ENCODE results near the gene ACSS1.
A peak's percentile ranks its signal among the peaks of the same experiment; 100 is the strongest.

Gene ACSS1

DNA sequence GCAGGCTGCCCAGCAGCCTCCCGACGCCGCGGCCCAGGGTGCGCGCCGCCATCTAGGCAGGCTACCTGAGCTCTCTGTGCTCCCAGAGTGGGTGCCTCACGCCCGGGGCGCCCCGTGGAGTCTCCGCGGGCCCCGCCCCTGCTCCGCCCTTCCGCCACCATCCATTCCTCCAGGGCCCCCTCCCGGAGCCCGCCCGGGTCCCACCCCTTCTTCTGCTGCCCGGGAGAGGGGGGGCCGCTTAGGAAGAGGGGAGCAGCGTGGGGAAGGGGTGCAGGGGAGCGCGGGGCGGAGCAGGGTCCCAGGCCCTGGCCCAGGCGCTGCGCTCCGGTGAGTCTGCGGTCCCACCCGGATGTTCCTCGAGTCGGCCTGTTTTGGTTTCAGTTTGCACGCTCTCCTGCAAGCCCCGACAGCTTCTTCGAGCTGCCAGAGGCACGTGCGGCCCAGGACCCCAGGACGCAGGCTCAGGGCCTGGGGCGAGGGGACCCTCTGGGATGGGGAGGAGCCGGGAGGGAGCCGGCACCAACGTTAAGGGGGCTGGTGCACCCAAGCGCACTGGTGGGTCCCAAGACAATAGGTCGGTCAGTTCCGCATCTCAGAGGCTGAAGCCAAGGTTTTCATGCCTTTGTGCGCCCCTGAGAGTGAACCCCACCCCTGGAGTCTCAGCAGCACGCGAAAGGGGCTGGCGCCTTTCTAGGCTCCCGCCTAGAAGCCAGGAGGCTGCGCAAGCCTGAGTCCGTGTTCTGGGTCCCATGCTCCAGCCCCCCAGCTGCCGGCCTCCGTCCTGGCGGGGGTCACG is at the start of gene ACSS1:
TSS of gene ACSS1 (minus strand) at position 89 of the 796 bp plus-strand sequence. CDS start at position 52, 37 bp downstream.
- peak; percentile 72 for DNase-seq (ENCODE audit: low spot score)

DNA sequence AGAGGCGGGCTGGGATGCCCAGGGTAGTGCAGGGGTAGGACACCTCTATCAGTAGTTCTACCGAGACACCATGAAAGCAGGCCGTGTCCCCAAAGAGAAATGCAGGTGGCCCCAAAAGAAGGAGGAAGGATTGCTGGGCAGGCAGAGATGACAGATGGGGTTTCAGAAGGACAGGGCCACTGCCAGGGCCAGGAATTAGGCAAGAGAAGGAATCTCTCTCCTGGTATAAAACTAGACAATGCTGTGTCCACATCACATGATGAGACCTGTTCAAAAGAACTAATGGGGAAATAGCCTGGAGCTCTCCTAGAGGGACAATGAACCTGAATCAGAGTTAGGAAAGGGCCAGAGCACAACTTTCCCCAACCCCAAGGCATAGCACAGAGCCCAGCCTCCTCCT is 45.6 kb upstream of the ACSS1 start:
- no peak for DNase-seq (ENCODE audit: low spot score)

DNA sequence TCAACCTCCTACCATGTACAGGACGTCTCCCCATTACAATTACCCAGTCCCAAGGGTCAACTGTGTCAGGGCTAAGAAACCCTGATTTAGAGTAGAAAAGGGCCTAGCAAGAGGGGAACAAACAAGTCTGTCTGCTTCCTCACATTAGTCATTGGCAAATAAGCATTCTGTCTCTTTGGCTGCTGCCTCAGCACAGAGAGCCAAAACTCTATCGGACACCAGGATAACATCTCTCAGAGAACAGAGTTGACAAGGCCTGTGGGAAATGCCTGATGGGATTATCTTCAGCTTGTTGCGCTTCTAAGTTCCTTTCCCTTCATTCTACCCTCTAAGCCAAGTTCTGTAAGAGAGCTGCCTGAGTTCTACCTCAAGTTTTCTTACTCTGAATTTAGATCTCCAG is 43.0 kb upstream of the ACSS1 start:
- DNase-seq (ENCODE audit: low spot score) = no peak

DNA sequence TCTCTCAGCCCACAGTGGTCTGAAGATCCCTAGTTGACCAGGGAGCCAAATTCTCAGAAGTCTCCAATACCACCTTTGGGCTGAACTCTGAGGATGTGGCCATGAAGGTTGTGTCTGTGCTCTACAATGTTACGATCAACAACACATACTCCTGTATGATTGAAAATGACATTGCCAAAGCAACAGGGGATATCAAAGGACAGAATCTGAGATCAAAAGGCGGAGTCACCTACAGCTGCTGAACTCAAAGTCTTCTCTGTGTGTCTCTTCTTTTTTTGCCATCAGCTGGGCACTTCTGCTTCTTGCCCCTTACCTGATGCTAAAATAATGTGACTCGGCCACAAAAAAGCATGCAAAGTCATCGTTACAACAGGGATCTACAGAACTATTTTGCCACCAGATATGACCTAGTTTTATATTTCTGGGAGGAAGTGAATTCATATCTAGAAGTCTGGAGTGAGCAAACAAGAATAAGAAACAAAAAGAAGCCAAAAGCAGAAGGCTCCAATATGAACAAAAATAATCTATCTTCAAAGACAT is 41.7 kb upstream of the ACSS1 start:
- DNase-seq (ENCODE audit: low spot score) = no peak

DNA sequence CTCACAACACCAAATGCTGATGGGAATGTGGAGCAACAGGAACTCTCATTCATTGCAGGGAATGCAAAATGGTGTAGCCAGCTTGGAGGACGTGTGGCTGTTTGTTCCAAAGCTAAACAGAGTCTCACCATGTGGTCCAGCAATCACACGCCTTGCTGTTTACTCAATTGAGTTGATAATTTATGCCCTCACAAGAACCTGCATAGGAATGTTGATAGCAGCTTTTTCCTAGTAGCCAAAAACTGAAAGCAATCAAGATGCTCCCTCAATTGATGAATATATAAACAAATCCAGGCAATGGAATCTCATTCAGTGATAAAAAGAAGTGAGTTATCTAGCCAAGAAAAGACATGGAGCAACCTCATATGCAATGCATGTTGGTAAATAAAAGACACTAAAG is 39.6 kb upstream of the ACSS1 start:
- no peak for DNase-seq (ENCODE audit: low spot score)

DNA sequence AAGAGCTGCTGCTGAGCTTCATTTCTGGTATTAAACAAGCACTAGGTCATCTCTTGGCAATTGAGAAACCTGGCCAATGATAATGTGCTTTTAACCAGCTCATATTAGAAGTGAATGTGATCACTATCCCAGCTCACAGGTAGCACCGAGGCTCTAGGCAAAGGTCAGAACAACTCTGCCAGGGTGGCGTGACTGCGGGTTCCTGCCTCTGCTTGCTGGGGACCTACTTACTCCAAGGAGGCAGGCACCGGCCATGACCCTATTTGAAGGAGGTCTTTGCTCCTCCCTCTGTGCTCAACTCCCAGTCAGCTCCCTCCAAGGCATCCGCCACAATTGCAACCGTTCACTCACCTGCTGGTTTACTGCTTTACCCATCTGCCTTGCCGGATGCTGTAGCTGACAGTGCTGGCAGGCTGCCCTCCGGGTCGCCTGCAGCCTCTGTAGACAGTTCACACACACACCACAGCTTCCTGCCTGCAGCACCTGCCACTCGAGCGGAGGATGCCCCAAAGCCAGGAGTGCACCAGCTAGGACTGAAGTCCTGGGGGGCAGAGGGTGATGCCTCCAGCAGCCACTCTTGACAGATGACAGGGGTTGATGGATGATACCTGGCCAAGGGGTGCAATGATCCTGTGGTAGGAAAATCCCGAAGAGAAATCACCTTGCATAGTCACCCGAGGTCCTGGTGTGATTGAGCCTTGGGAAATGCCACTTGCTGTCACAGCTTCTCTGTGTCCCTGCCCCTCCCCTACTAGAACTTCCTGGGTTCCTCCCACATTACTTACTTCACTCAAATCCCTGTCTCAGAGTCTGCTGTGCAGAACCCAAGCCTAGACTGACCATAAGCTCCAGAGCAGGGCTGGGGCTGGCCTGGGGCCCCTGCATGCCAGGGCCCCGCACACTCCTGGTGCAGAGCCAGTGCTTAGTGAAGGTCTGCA is 32.8 kb upstream of the ACSS1 start:
- no peak for DNase-seq (ENCODE audit: low spot score)

DNA sequence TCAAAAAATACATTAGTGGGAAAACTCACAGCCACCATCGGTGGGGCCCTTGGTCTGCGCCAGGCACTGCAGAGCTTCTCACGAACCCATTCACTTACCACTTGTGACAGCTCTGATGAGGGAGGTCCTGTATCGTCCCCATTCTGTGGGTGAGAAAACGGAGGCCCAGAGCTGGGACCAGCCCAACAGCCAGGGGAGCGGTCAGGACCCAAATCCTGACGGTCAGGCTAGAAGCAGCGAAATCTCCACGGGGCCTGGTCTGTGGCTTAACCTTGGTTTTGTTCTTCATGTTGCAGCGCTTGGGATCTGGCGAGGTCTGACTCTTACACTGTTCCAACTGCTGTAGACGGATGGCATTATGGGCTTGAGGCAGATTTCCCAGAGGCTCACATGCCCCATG is 31.7 kb upstream of the ACSS1 start:
- no peak for DNase-seq (ENCODE audit: low spot score)

DNA sequence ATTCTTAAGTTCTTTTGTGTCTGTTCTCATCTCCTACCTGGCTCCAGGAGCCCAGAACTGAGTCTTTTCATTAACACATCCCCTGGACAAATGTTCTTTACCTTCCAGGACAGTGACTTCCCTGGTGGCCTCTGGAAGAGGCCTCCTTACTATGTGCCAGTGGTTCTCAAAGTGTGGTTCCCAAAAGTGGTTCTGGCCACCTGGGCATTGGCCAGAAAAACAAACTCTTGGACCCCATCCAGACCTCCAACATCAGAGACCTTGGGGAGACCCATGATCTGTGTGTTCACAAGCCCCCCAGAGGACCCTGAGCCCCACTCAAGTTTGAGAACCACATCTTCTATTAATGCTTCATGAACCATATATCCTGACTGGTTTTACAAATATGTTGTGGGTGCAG is 31.2 kb upstream of the ACSS1 start:
- no peak for DNase-seq (ENCODE audit: low spot score)

DNA sequence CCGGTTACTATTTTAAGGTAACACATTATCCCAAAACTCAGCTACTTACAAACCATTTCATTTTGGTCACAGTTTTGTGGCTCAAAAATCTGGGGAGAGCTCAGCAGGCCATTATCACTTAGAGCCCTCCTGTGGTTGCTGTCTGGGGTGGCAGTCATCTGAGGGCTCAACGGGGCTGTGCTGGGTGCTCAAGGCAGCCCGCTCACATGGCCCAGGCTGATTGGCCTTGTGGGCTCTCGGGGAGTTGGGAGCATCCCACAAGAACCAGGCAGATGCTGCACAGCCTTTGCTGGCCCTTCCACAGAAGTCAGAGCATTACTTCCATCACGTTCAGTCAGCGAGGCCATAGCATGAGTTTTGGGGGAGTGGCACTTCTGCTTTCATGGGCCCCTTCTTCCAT is 30.3 kb upstream of the ACSS1 start:
- DNase-seq (ENCODE audit: low spot score) = no peak

DNA sequence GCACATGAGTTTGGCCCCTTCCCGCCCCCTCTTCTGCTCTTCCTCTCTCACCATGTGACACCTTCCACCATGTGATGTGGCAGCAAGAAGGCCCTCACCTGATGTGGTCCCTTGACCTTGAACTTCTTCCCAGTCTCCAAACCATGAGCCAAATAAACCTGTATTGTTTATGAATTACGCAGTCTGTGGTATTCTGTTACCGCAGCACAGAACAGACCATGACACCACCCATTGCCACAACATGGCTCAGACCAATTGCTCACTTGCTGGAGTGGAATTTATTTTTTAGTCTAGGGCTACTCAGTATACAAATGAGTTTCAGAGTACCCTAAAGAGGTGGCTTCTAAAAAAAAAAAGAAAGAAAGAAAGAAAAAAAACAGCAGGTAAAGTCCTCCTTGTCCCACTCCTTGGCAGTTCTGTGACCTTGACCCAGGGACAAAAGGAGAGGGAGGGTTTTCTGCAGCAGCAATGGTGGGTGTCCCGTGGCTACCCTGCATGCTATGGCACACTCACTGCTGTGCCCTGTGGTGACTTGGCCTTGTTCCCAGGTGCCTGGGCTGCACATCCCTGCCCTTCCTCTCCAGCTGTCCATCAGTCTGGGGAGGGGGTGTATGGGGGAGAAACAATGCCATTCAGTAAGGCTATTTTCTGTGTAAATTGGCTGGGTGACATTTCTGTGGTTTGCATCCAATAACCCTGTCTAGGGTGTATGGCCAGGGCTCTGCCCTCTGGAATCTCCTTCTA is 29.4 kb upstream of the ACSS1 start:
- no peak for DNase-seq (ENCODE audit: low spot score)

DNA sequence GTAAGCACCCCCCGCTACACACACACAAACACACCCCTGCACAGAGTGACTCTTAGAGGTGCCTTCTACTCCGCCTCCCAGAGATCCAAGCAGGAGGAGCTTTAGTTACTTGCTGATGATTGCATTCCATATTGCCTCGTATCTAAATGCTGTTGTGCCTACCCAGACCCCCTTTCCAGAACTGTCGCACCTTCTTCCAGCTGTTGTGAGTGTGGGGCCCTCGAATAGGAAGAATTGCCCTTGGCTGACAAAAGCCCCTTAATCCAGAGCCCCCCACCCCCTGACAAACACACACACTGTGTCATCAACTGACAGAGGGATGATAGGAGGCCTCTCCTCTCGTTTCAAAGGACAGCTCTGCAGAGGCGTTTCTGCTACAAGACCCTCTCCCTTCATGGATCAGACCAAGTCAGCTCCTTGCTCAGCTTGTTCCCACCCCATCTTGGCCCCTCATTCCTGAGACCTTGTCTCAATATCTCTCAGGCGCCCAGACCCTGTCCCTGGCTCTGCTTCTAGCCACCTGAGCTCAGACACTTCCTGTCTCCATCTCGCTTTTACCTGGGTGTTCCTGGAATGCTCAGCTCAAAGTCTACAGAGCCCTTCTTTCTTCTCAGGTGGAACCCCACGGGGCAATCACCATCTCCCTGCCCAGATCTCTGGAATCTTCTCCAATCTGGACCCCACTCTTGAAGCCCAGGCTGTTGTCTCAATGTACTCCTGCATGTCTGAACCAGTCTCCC is 28.0 kb upstream of the ACSS1 start:
- DNase-seq (ENCODE audit: low spot score) = no peak

DNA sequence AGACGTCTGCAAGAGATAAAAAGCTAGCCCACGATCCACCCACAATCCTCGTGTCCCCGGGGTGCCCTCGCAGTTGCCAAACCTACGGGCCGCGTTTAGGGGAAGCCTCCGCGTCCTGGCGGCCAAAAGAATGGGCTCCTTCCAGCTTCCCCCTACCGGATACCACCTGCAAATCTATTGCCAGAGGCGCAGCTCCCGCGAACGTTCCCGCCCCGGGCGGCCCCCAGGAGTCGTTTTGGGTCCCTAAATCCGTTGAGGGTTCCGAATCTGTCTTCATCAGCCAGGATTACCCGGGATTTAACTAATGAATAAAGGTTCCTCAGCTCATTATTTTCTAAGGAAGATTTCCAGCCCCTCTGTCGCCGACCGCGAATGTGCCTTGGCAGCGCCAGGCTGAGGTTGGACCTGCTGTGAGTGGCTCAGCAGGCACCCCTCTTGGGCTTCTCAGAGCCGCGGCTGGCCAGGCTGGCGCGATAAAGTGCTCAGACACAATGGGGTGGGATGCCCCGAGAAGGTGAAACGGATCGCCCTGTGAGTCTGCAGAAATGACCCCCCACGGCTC is 26.8 kb upstream of the ACSS1 start:
- no peak for DNase-seq (ENCODE audit: low spot score)

DNA sequence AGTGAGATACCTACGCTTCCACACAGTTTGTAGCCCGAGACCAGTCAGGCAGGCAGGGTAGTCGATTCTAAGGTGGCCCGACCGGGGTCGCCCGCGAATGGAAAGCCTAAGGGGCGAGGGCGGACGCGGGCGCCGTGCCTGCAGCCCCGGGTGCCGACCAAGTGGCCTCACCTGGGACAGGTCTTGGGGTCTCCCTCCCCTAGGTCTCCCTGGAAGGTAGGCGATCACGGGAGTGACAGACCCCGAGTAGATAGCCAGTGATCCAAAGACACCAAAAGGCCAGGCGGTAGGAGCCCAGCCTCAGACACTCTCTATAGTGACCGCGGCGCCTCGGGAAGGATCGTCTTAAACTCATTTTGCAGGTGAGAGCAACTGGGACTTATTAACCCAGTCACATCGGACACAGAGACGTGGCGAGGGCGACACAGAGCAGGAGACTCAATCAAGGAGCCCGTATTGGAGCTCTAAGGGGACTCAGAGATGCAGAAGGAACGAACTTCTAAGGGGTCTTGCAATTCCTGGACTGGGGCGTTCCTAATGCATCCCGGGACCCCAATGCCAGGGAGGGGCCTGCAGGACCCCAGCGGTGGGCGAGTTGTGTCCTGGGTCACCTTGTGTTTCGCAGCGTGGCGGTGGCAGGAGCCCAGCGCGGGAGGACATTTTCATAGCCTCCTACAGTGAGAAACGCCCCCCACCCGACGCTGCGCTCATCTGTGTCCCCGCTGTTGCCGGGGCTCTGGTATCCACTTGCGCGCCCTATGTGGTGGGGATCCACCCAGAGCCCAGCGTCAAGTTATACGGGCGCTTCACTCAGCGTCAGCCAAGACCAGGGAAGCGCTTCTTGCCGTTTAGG is 26.1 kb upstream of the ACSS1 start:
- no peak for DNase-seq (ENCODE audit: low spot score)

DNA sequence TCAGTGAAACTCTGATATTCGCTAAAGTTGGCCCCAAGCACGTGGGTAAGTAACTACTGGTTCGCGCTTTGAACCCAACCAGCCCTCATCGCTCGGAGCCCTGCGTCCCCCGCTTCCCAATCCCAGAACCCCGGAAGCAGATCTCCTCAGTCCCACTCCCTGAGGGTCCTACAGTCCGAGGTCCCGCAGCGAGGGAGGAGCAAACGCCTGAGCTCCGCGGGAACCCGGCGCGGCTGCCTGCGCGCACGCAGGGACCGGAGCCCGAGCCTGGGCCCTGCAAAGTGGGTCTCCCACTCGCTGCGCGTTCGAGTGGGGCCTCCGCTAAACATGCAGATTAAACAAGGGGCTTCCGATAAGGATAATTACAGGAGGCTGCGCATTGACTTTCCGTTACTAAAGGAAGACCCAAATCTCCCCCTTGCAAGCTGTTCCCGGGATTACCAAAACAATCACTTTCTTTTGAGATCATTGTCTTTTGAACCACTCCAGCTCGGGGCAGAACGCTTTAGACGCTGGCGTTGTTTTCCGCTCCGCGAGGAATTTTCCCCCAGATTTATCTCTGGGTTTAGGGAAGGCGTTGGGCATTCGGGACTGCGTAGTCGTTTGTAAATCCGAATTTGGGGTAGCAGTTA is 25.3 kb upstream of the ACSS1 start:
- DNase-seq (ENCODE audit: low spot score) = no peak

DNA sequence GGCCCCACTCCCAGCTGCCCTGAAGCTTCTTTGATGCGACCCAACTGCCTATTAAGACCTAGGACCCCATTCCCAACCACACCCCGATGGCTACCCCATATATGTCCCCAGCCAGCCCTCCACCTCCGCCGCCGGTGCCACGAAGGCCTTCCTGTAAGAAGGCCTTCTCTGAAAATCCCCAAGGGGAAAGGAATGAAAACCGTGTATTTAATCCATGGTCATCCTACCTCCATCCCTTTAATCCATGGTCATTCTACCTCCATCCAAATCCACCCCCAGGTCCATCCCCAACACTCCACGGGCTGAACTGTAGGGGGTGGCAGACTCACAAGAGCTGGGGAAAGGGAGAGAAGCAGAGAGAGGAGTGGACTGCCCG is 24.5 kb upstream of the ACSS1 start:
- DNase-seq (ENCODE audit: low spot score) = no peak

DNA sequence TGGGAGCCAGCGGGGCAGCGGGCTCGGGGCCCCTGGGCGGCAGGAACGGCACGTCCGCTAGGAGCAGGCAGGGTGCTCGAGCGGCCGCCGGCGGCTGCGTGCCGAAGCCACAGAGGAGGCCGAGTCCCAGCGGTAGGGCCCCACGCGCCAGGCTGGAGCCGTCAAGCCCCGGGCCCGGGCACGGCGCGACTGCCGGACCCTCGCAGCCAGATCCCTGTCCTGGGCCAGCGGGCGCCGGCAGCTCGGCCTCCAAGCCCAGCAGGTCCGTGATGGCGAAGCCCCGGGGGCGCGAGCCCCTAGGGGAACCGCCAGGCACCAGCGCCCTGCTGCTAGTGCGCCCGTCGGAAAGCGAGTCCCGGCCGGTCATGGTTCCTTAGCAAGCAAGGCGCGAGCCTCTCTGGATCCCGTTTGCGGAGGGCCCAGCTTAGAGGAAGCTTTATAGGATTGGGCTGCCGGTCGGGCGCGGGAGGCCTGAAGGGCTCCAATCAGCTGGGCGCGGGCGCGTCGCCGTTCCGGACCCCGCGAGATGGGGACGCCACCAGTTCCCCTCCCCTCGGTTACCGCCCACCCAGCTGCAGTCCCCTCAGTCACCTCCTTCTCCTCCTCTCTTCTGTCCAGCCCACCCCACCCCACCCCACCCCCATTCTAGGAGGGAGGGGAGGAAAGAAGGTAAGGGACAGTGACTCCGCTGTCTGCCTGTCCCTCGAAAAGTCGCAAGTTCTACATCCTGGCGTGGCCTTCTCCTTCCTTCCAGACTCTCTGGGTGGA is 24.0 kb upstream of the ACSS1 start, which contains the start of gene VSX1:
TSS of gene VSX1 (minus strand) at position 412 of the 768 bp plus-strand sequence. CDS start at position 367, 45 bp downstream.
- DNase-seq (ENCODE audit: low spot score) = no peak

DNA sequence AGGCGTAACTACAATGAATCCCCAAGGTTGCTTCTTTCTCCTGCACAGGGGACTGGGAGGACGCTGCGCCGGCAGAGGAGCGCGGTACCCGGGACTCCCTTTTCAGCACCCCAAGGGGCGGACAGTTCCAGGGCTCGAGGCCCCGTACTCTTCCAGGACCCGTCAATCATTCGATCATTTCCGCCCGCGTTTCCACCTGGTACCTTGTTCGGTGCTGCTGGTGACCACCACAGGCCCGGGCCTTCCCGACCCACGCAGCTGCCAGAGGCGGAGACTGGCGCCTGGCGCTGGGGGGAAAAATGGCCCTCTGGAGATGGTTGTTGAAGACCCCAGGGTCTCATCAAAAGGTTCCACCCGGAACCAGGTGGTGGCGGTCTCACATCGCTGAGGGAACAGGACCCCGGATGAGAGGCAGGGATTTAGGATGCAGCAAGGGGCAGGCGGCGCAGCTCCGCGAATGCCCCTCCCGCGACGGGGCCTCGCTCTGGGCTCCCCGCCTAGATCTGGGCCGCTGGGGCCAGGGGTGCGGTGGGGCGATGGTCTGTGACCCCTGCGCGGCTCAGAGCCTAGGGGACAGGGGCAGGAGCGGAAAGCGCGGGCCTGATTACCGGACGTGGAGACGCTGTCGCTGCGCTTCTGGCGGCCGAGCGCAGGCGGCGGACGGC is 23.3 kb upstream of the ACSS1 start:
- DNase-seq (ENCODE audit: low spot score) = no peak

DNA sequence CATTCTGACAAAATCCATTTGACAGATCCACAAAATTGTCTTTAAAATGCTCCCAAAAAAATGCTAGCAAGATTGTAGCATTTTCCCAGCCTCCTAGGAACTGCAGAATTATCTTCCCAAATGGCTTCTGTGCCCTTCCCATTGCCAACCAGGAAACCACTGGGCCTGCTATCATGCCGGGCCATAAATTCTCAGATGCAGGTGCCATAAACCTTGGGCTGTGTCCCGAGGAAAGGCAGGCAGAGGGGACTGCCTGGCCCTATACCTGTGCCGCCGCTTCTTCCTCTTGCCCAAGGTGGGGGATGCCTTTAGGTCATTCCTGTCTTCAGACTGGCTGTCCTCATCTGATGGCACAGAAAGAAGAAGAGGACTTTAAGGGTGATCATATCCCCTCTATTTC is 21.2 kb upstream of the ACSS1 start:
- DNase-seq (ENCODE audit: low spot score) = no peak
